Spleen (tissue), 11 donors: ENCODE data around the gene LRRC37A. TPM values are rescaled to one million over a fixed set of nuclear protein-coding genes. Genes with fewer than 3 reads are reported as not detected.
A peak's percentile ranks its signal among the peaks of the same experiment; 100 is the strongest.
"Not testable (repeated sequence)": the region's sequence is repeated elsewhere in the genome, so short reads cannot be mapped to it uniquely, and the experiment has no call there.

Experiments
- DNase-seq: peaks from one replicate; pipeline ENCODE4 v3.0.0-alpha.2; 2020
- H3K27ac ChIP-seq, 8 donors: fragments of 200-600 bp; sonication (generic) in 7 of 8; 1 replicate in 4 of 8; 2 replicates in 4 of 8; pipeline versions ENCODE4 v1.5.0 to v1.8.0; 2016 to 2021; ENCODE audit warnings: inconsistent platforms in 4 of 8, mild to moderate bottlenecking in 4 of 8, moderate library complexity in 1 of 8
- H3K27me3 ChIP-seq, 7 donors: fragments of 200-600 bp; sonication (generic) in 6 of 7; replicated peaks in 1 of 7; 1 replicate in 4 of 7; 2 replicates in 3 of 7; pipeline versions ENCODE4 v1.5.0 to v1.8.0; 2016 to 2021; ENCODE audit warnings: inconsistent platforms in 3 of 7, mild to moderate bottlenecking in 1 of 7
- H3K36me3 ChIP-seq, 6 donors: fragments of 200-600 bp; sonication (generic) in 5 of 6; 1 replicate in 4 of 6; 2 replicates in 2 of 6; pipeline versions ENCODE4 v1.5.0 to v1.8.0; 2016 to 2021; ENCODE audit warnings: inconsistent platforms in 2 of 6
- H3K4me1 ChIP-seq, 6 donors: fragments of 200-600 bp; sonication (generic) in 5 of 6; 1 replicate in 3 of 6; 2 replicates in 3 of 6; pipeline versions ENCODE4 v1.5.0 to v1.8.0; 2016 to 2021; ENCODE audit warnings: inconsistent platforms in 3 of 6
- H3K4me3 ChIP-seq, 8 donors: fragments of 200-600 bp; sonication (generic) in 7 of 8; 1 replicate in 4 of 8; 2 replicates in 4 of 8; pipeline versions ENCODE4 v1.5.0 to v1.8.0; 2016 to 2021; ENCODE audit warnings: inconsistent platforms in 4 of 8, mild to moderate bottlenecking in 4 of 8, moderate library complexity in 2 of 8
- H3K9me3 ChIP-seq, 8 donors: fragments of 200-600 bp; sonication (generic) in 7 of 8; 1 replicate in 4 of 8; 2 replicates in 4 of 8; pipeline versions ENCODE4 v1.5.0 to v1.8.0; 2016 to 2021; ENCODE audit warnings: inconsistent platforms in 4 of 8
- POLR2AphosphoS5 ChIP-seq, 3 donors: sonication (generic); formaldehyde crosslinking; IDR thresholded peaks; one replicate each; pipeline ENCODE4 v1.5.1; 2017; ENCODE audit warnings: antibody characterized with exemption in 3 of 3
- WGBS, 5 donors: extraction: QIAGEN DNeasy Blood & Tissue Kit in 3 of 5; methylation state at CpG; one replicate each; pipeline versions ENCODE4 v1.1.5 to v1.1.7; 2013 to 2018; 5-methylcytosine and 5-hydroxymethylcytosine counted together
- intact Hi-C: fragments of 100-400 bp; cut with DNase I; formaldehyde crosslinking; loops from one replicate; pipeline ENCODE4 v1.15.0; 2023; ENCODE audit warnings: low total_unique reads
- polyA plus RNA-seq, 3 donors: library from polyadenylated mRNA; stranded (reverse); fragments of 200-250 nt; gene quantifications; one replicate each; pipeline ENCODE4 v1.2.1, GENCODE V29; 2013
- small RNA-seq, 4 donors: library from RNA; depleted of rRNA; stranded (forward); fragments of <200 nt; gene quantifications; one replicate each; pipeline ENCODE3, GENCODE V24; 2016
- total RNA-seq, 7 donors: library from RNA; depleted of rRNA in 3 of 7; stranded (reverse); fragments of >200 nt in 3 of 7; fragmentation: NEBNext Ultra II Directional in 4 of 7; extraction: Animal tissue kit (Norgen Biotek cat#: 25700) in 4 of 7; gene quantifications; one replicate each; pipeline versions ENCODE4 v1.1.0 to v1.2.1, GENCODE V29; 2016 to 2021
- donor health status: healthy with polysubstance abuse.
- donor health status: DM: no; HTN: no; CAD: no; lungs with moderate emphysema.
- donor health status: DM: no; HTN: no; CAD: no.
- donor health status: Bipolar disorder and iron deficiency.
- donor health status: healthy.
- donor health status: DM: no; HTN: no; CAD: no.
- donor health status: DM: yes; HTN: yes; CAD: no.

The LRRC37A gene
- total and polyA plus RNA-seq, 10 donors, result 0.74 to 12.6 (median 4.0) TPM

DNA sequence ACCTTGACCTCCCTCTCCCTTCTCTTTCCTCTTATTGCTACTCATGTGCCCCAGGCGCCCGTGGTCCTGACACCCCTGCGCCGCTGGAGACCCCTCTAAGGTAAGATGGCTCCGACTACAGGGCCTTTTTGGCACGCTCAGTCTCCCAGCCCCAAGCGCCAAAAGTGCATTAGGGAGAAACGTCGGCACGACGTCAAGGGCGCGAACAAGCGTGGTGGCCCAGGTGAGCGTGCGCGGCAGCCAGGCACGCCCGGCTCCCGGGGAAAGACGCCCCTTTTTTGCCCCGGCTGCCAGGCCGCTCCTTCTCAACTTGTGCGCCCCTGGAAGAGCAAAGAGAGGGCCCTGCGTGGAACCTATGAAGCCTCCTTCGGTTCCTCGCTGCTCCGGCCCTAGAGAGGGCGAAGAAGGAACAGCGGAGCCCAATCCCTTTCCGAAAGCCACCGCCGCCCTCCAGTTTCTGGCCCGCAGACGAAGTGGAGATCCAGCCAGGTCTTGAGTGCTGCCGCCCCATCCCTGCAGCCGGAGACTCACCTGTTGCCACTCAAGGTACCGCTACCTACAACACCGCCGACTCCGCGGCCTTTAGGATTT lies 66.3 kb downstream of the LRRC37A start:
- H3K27me3 ChIP-seq, intact Hi-C loops, H3K4me1 ChIP-seq, H3K36me3 ChIP-seq, DNase-seq, H3K9me3 ChIP-seq: not testable (repeated sequence)
- Histone ChIP-seq H3K27ac (peak overlapping the region in 1 of 8 donors; percentile 41), H3K4me3 (peak overlapping the region in 3 of 8 donors; percentile 25 to 51 (median 28))
- WGBS, 5 donors, result no CpG with 5 or more reads among the region's 42 CpGs

DNA sequence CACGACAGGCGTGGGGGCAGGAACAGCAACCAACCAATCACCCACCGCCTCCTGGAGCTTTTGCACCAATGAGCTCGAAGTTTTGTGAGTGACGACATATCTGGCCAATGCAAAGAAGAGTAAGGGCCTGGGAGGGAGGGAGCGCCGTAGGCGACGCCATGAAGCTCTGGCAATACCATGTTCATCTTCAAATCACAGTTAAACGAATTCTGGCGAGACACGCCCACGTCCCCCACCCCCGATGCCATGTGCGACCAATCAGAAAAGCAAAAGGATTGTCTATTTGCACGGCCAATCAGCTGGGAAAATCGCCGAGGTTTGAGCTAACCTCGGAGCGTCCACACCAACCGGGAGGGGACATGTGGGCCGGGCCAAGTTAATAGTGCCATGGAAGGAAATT lies 66.8 kb downstream of the LRRC37A start, which contains the start of gene ARL17B:
TSS of gene ARL17B (minus strand) at position 12 of the 400 bp plus-strand sequence. CDS start 3,369 bp downstream, outside the sequence.
- peak in 1 of 3 donors; percentile 10 for TF ChIP-seq POLR2AphosphoS5 (IDR thresholded peaks at IDR 0.05)
- WGBS, 5 donors, result 0% methylated on average over 4 to 14 of the region's 22 CpGs; no CpG with 5 or more reads in 2 of the 5 donors
- H3K36me3 ChIP-seq, H3K9me3 ChIP-seq, intact Hi-C loops, H3K4me1 ChIP-seq, H3K27me3 ChIP-seq: not testable (repeated sequence)
- DNase-seq, result peak; percentile 89
- peak within 1 kb of the TSS in 3 of 8 donors; percentile 25 to 51 (median 28) for H3K4me3 ChIP-seq
- H3K27ac ChIP-seq, result peak within 1 kb of the TSS in 2 of 8 donors; percentile 46 to 50

DNA sequence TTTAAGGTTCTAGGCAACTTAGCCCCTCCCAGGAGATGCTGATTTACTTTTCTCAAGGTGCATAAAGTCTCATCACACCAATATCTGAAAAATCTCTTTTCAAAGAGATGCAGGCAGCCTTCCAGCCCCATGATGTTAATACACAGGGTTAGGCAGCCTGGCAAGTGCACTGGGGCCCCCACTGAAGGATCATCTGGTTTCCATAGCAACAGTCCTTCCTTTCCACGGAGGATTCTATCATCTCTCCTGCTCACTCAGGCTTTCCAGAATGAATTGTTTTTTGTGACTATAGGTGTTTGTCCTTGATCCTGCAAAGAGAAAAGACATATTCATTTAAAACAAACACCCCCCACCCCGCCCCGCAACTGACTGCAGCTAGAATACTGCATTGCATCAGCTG lies 72.6 kb downstream of the LRRC37A start:
- H3K27ac ChIP-seq, intact Hi-C loops, H3K27me3 ChIP-seq, H3K36me3 ChIP-seq, H3K4me1 ChIP-seq, DNase-seq, H3K9me3 ChIP-seq, H3K4me3 ChIP-seq: not testable (repeated sequence)
- no CpG with 5 or more reads among the region's 3 CpGs for WGBS, 5 donors

DNA sequence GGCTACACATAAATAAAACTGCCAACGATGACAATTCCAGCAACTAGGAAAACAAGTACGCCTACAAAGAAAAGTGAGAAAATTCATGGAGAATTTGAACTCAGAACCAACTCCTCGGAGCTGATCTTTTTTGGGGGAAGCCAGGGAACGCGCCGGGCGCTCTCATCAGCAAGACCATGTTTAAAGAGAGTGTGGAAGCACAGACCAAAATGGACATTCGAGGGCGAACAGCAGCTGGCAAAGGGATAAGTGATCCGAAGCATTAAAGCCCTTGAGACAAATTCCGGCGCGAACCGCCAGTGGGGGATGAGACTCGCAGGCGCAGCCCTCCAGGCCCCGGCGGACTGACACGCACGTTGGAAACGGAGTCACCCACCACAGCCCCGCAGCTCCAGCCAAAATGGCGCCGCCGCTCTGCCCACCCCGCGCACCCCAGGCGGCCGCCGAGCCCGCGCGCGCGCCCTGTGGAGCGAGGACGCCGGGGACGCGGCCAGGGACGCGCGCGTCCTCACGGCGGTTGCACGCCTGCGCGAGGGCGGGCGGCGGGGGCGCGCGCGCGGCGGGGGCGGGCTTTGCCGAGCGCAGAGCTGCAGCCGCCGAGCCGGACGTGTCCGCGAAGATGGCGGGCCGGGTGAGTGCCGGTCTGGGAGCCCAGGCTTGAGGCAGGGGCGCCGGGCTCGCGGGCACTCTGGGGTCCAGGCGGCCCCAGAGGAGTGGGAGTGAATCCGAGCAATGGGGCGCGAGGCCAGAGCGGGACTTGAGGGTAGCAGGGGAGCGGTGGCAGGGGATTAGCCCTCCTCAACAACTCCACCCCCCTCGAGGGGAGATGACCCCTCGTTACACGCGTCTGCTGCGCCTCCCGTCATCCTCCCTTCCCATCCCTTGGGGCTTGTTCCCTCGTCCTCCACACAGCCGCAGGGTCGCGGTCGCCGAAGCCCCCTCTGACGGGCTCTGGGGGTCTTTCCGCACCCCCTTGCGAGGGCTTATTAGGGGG lies 77.6 kb downstream of the LRRC37A start:
- WGBS, 5 donors, result no CpG with 5 or more reads among the region's 95 CpGs
- DNase-seq, H3K27ac ChIP-seq, H3K36me3 ChIP-seq, H3K4me1 ChIP-seq, H3K27me3 ChIP-seq, intact Hi-C loops, H3K9me3 ChIP-seq, H3K4me3 ChIP-seq: not testable (repeated sequence)

DNA sequence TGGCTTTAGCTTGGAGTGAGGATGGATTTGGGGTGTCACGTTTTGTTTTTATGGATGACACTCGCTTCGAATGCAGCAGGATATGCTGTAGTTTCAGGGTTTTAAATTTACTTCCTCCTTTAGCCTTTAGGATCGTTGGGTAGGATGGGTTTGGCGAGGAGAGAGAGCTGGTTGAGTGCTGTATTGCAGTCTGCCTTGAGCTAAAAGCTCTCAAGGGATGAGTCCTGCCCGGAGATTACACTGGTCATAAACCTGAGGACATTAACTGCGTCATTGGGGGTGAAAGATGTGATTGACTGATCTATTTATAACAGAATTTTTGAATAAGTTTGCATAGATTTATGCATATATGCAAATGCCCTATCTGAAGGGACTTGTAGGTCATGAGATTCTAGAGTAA lies 78.5 kb downstream of the LRRC37A start:
- no CpG with 5 or more reads among the region's 7 CpGs for WGBS, 5 donors
- intact Hi-C loops, H3K4me1 ChIP-seq, H3K9me3 ChIP-seq, H3K27ac ChIP-seq, H3K36me3 ChIP-seq, DNase-seq, H3K27me3 ChIP-seq, H3K4me3 ChIP-seq: not testable (repeated sequence)

DNA sequence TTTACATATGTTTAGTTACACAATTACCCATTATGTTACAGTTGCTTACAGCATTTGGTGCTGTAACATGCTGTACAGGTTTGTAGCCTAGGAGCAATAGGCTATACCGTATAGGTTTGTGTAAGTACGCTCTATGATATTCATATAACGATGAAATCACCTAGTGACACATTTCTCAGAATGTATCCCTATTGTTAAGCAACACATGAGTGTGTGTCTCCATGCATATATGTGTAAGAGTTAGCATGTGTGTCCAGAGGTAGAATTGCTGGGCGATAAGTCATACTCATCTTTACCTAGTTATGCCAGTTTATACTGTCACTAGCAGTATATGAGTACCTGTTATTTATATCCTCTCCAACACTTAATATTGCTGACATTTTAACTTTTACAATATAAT lies 88.2 kb downstream of the LRRC37A start:
- not testable (repeated sequence) for H3K36me3 ChIP-seq, H3K4me1 ChIP-seq

GRCh38 chr17:46385491-46385890 lies 90.6 kb downstream of the LRRC37A start:
- H3K4me3 ChIP-seq, DNase-seq, intact Hi-C loops, H3K4me1 ChIP-seq, H3K27ac ChIP-seq, H3K27me3 ChIP-seq, H3K36me3 ChIP-seq, H3K9me3 ChIP-seq: not testable (repeated sequence)

More for the DNA sequence above, 88.2 kb downstream of the LRRC37A start:
- intact Hi-C loops, H3K9me3 ChIP-seq, H3K4me3 ChIP-seq, H3K27me3 ChIP-seq, DNase-seq, H3K27ac ChIP-seq: not testable (repeated sequence)
- 79 to 95% (median 92%) methylated on average over 3 of the region's 4 CpGs; no CpG with 5 or more reads in 1 of the 5 donors for WGBS, 5 donors

Small RNA genes within 50 kb of the gene (small RNA-seq; reads per million reads assigned to genes)
- gene RN7SL656P, result 0 reads per million in 4 donors

Other genes with a start within 250 kb of the LRRC37A start
- 100 to 1,000 TPM in 5 of 7 donors, 10 to 100 TPM in 2; 89.5 to 173 (median 134) TPM for gene KANSL1, start 101.7 kb upstream of the LRRC37A start, total RNA-seq
- 10 to 100 TPM; 10.9 to 18.1 (median 14.3) TPM for gene KANSL1, start 101.7 kb upstream of the LRRC37A start, polyA plus RNA-seq
- 10 to 100 TPM; 15.0 to 43.8 (median 29.5) TPM for gene ARL17B, start 66.6 kb downstream of the LRRC37A start, total RNA-seq
- gene ARL17B, start 66.6 kb downstream of the LRRC37A start, polyA plus RNA-seq, result 10 to 100 TPM in 1 of 3 donors, 1 to 10 TPM in 2; 7.9 to 13.2 (median 8.1) TPM
- 10 to 100 TPM; 10.4 to 38.2 (median 24.1) TPM for gene LRRC37A2, start 217.3 kb downstream of the LRRC37A start, total RNA-seq
- 1 to 10 TPM; 2.9 to 5.0 (median 3.2) TPM for gene LRRC37A2, start 217.3 kb downstream of the LRRC37A start, polyA plus RNA-seq